B cell (primary cell): ENCODE results near the gene IQCK.

Source experiments
- CTCF ChIP-seq: fragments of 200-600 bp; IDR thresholded peaks from one replicate; pipeline ENCODE4 v1.8.0; 2022; ENCODE audit warnings: antibody characterized with exemption, mild to moderate bottlenecking
- EZH2 ChIP-seq: IDR thresholded peaks from 2 replicates; pipeline ENCODE4 v1.6.1; 2012; ENCODE audit warnings: borderline replicate concordance, low read depth, mild to moderate bottlenecking, moderate library complexity, low read length; ENCODE audit not compliant: insufficient read depth, poor library complexity, severe bottlenecking

- TF ChIP-seq CTCF (no peak), EZH2 (no peak)
Observed at GRCh38 chr16:19874026-19874425, 156.0 kb downstream of the IQCK start.
